ENCODE measurements around the gene ACD.

ACD gene

GRCh38 chr16:67662653-67663010 is 2.6 kb upstream of the ACD start:
- no peak for DNase-seq (ENCODE audit: extremely low read depth in 1 of 2, low read depth in 1 of 2)

DNA sequence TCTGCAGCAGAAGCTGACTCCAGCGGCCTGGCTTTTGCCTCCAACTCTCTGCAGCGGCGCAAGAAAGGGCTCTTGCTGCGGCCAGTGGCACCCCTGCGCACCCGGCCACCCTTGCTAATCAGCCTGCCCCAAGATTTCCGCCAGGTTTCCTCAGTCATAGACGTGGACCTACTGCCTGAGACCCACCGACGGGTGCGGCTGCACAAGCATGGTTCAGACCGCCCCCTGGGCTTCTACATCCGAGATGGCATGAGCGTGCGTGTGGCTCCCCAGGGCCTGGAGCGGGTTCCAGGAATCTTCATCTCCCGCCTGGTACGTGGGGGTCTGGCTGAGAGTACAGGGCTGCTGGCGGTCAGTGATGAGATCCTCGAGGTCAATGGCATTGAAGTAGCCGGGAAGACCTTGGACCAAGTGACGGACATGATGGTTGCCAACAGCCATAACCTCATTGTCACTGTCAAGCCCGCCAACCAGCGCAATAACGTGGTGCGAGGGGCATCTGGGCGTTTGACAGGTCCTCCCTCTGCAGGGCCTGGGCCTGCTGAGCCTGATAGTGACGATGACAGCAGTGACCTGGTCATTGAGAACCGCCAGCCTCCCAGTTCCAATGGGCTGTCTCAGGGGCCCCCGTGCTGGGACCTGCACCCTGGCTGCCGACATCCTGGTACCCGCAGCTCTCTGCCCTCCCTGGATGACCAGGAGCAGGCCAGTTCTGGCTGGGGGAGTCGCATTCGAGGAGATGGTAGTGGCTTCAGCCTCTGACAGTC is 2.0 kb upstream of the ACD start:
- no peak for DNase-seq (ENCODE audit: extremely low read depth in 1 of 2, low read depth in 1 of 2)

DNA sequence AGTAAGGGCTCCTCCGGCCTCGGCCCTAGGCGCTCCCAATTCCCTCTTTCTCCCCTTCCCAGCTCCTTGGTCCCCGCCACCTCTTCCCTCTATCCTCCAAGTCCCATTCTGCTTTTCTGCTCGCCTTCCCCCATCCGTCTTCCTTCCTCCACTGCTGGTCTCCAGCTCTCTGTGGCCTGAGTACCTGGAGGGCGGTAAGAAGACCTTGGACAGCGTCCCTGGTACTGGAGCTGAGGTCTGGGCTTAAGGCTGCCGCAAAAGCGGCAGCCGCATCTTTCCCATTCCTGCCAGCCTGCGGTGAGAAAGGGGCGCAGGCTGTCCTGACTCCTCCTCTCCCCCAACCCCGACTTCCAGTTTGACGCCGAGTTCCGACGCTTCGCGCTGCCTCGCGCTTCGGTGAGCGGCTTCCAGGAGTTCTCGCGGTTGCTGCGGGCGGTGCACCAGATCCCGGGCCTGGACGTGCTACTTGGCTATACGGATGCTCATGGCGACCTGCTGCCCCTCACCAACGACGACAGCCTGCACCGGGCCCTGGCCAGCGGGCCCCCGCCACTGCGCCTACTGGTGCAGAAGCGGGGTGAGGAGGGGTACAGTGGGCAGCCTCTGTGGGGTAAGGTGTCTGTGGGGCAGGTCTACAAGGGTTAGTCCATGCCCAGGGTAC is 1.2 kb upstream of the ACD start:
- no peak for DNase-seq (ENCODE audit: extremely low read depth in 1 of 2, low read depth in 1 of 2)

DNA sequence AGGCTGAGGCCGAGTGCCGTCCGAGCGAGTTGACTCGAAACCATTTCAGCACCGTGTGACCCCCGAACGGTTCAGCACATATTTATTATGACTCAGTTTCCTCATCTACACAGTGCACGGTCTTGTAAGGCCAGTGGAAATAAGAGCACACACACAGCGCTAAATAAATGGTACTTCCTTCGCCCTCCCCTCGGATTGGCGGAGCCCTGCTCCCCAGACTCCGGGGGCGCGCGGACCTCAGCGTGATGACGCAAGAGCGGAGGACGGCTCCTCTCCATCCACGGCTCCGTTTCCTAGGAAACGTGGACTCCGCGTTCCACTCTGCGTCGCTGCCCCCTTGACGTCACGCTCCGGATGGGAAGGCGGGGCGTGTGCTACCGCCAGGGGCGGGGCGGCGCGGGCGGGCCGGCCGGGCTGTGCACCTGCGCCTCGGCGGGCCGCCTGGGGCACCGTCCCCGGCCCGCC is 536 bp upstream of the ACD start, which contains the start of gene PARD6A:
TSS of gene PARD6A (plus strand) at position 397 of the 465 bp plus-strand sequence. CDS start 79 bp downstream, outside the sequence.
- DNase-seq (ENCODE audit: extremely low read depth in 1 of 2, low read depth in 1 of 2), result peak; percentile 86 to 87

GRCh38 chr16:67658849-67659674 is 998 bp downstream of the ACD start:
- no peak for DNase-seq (ENCODE audit: extremely low read depth in 1 of 2, low read depth in 1 of 2)

- DNase-seq (ENCODE audit: extremely low read depth in 1 of 2, low read depth in 1 of 2), result no peak
These were observed 2.1 kb downstream of the ACD start for GRCh38 chr16:67657751-67658518.

GRCh38 chr16:67657017-67657608 is 2.9 kb downstream of the ACD start:
- DNase-seq (ENCODE audit: extremely low read depth in 1 of 2, low read depth in 1 of 2), result no peak

DNA sequence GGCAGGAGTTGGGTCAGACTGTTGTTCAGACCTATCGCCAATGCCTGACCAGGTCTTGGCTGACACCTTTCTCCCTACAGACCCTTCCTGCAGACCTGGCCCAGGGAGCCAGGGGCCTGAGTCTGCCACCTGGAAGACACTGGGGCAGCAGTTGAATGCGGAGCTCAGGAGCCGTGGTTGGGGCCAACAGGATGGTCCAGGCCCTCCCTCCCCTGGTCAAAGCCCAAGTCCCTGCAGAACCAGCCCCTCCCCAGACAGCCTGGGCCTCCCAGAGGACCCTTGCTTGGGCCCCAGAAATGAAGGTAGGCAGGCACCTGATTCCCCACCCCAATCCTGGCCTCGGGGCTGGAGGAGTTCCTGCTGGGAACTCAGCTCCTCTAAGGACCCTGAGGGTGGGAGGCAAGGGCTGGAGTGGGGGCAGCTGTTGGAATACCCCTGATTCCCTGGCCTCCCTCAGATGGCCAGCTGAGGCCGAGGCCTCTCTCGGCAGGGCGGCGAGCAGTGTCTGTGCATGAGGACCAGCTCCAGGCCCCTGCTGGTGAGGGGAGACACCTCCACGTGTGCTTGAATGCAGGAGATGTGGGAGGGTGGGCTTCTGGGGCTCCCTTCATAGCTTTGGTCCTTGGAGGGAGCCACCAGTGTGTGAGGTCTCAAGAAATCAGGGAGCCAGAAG is 3.6 kb downstream of the ACD start:
- DNase-seq (ENCODE audit: extremely low read depth in 1 of 2, low read depth in 1 of 2), result no peak

DNA sequence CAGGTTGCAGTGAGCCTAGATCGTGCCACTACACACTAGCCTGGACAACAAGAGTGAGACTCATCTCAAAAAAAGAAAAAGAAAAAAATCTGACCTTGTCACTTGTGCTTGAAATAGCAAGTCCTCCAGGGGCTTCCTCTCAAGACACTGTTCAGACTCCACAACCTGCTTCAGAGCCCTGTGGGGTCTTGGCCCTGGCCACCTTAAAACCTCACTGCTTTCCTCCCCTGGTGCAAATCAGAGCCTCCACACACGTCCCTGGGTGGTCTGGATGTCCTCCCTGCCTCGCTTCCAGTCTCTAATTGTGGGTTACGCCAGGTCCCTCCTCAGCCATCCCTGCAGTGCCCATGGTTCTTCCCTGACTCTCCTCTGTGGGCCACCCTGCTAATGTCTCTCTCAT is 4.7 kb downstream of the ACD start:
- no peak for DNase-seq (ENCODE audit: extremely low read depth in 1 of 2, low read depth in 1 of 2)

GRCh38 chr16:67654403-67654911 is 5.6 kb downstream of the ACD start:
- DNase-seq (ENCODE audit: extremely low read depth in 1 of 2, low read depth in 1 of 2), result no peak

DNA sequence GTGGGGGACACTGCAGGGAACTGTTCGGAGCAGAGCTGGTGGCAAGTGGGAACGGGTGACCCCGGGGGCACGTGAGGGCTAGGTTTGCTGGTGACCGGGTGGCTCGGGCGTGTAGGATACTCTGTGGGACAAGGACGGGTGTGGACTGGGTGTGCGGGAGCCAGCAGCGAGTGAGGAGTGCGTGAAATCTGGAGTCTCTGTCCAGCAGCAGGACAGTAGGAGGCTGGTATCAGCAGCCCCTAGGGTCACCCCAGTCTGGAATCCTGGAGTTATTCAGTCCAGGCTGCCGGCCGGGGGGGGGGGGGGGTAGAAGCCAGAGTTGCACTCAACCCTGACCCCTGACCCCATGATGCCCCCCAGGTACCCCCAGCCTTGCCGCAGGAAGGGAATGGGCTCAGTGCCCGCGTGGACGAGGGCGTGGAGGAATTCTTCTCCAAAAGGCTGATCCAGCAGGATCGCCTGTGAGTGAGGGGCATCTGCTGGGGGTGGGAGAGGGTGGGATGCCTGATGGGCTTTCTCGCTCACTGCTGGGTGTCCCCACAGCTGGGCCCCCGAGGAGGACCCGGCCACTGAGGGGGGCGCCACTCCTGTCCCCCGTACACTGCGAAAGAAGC is 6.2 kb downstream of the ACD start:
- no peak for DNase-seq (ENCODE audit: extremely low read depth in 1 of 2, low read depth in 1 of 2)

DNA sequence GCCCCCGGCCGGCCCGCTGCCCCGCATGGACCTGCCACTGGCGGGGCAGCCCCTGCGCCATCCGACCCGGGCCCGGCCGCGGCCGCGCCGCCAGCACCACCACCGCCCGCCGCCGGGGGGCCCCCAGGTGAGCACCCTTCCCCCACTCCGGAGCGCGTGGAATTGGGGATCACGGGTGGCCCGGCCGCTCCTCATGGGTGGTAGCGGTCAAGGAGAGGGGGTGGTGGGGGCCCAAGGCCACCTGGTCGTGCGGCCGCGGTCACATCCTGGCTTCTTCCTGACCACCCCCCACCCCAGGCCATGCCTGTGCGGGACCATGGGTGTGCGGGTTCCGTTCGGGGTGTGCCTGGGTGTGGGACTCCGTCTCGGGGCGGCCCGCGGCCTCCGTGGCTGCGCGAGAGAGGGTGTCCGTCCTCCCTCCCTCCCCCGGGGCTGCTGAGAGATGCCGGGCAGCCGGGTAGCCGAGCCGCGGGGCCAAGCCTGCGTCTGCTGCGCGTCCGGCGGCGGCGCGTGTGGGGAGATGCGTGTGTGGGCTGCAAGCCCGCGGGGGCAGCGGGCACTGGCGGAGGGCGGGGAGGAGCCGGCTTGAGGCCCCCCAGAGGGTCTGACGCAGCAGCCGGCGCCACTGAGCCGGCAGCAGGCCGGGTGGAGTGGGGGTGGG is 6.8 kb downstream of the ACD start:
- DNase-seq (ENCODE audit: extremely low read depth in 1 of 2, low read depth in 1 of 2), result no peak

DNA sequence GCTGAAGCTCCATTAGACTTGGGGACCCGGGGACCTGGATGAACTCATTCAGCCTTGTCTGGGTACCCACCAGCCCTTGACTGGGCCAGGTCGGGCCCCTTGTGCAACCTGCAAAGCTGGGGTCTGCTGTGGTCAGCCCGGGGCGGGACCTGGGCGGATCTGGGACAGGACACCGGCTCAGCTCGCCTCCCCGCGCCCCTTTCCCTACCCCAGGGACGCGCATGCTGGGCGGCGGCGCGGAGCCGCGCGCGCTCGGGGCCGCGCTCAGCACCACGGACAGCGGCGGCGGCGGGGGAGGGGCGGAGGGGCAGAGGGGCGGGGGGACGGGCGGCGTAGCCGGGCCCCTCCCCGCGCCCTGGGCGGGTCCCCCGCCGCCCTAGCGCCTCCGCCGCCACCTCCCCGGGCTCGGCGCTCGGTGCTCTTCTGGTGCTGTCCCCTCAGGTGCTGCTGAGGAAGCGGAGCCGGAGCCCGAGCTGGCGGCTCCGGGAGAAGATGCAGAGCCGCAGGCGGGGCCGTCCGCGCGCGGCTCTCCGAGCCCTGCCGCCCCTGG is 7.4 kb downstream of the ACD start:
- no peak for DNase-seq (ENCODE audit: extremely low read depth in 1 of 2, low read depth in 1 of 2)

- DNase-seq (ENCODE audit: extremely low read depth in 1 of 2, low read depth in 1 of 2), result no peak
These were observed 8.2 kb downstream of the ACD start for GRCh38 chr16:67651847-67652246.

GRCh38 chr16:67651039-67651438 is 9.0 kb downstream of the ACD start:
- DNase-seq (ENCODE audit: extremely low read depth in 1 of 2, low read depth in 1 of 2), result no peak

DNA sequence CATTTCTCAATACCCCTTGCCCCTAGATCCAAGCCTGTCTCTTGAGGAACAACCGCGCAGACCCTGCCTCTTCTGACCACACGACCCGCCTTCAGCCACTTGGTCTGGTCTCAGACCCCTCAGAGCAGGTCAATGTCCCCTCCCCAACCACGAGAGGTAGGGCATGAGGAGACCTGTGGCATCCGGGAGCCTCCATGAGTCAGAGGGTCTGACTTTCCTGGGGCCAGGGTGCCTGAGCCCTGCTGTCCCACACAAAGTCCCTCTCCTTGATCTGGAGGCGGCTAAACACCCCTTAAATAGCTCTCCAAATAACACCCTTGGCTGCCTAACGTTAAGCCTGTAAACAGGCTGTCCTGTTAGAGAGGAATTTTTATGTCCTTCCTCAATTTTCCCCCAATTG is 10.0 kb downstream of the ACD start:
- no peak for DNase-seq (ENCODE audit: extremely low read depth in 1 of 2, low read depth in 1 of 2)

DNA sequence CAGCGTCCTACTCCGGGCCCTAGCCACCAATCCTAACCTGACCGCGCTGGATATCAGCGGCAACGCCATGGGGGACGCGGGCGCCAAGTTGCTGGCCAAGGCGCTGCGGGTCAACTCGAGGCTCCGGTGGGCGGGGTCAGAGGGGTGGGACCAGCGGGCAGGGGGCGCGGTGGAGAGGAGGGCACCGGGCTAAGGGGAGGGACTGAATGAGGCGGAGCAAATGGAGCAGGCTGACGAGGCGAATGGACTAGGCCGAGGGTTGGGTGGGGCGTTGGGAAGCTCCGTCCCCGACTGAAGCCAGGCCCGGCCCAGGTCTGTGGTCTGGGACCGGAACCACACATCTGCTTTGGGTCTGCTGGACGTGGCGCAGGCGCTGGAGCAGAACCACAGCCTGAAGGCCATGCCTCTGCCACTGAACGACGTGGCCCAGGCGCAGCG is 10.5 kb downstream of the ACD start:
- DNase-seq (ENCODE audit: extremely low read depth in 1 of 2, low read depth in 1 of 2), result no peak

DNA sequence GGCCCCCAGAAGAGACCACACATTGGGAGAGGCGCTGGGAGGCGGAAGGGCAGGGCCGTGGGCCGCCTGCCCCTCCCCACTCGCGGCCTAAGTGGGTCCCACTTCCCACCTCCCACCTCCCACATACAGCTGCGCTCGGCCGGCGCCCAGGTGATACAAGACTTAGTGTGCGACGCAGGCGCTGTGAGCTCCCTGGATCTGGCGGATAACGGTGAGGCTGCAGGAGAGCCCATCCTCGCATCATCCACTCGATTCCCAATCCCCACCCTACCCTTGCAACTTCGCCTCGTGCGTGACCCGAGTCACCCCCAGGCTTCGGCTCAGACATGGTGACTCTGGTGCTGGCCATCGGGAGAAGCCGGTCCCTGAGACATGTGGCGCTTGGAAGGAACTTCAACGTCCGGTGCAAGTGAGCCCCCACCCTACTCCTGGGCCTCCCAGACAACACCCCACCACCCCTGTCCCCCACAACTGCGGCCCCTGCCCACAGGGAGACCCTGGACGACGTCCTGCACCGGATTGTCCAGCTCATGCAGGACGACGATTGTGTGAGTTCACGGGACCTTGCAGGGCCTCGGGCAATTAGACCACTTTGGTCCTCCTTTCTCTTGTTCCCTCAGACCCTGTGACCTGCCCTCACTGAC is 11.2 kb downstream of the ACD start:
- DNase-seq (ENCODE audit: extremely low read depth in 1 of 2, low read depth in 1 of 2), result no peak
